Panc1 (cell line): ENCODE results near the gene CSMD2. TPM values are rescaled to one million over a fixed set of nuclear protein-coding genes. Genes with fewer than 3 reads are reported as not detected.

Experiments used
- ATAC-seq: fragments of 200-7000 bp; cut with Tn5 transposase; 2 replicates; pipeline ENCODE4 v1.9.1; 2020; ENCODE audit warnings: mild to moderate bottlenecking, moderate library complexity
- BruUV-seq: library from RNA; stranded (reverse); fragments of 400-500 nt; replicated peaks from 2 replicates; lab custom pipeline; 2021; lab: Mats Ljungman, UMichigan
- CTCF ChIA-PET: fragments of 300-600 bp; sonication (Branson Sonifier 250); formaldehyde crosslinking; loops from one replicate; lab custom pipeline; 2022; ENCODE audit warnings: antibody characterized with exemption; lab: Charles Lee
- POLR2A ChIA-PET: fragments of 300-600 bp; sonication (Branson Sonifier 250); formaldehyde crosslinking; loops from one replicate; lab custom pipeline; 2022; ENCODE audit warnings: antibody characterized with exemption; lab: Charles Lee
- DNase-seq: peaks from one replicate; pipeline ENCODE4 v3.0.0-alpha.2; 2010; ENCODE audit warnings: low read depth, low spot score
- H3K27ac ChIP-seq: 2 replicates; pipeline ENCODE4 v1.5.1; 2011; ENCODE audit warnings: mild to moderate bottlenecking, low read length, inconsistent platforms
- H3K27me3 ChIP-seq: fragments of 200-500 bp; sonication (Bioruptor generic); 2 replicates; pipeline ENCODE4 v1.6.0; 2014; ENCODE audit warnings: low read length, inconsistent platforms; ENCODE audit not compliant: control insufficient read depth, insufficient read depth
- H3K36me3 ChIP-seq: fragments of 200-500 bp; sonication (Bioruptor generic); 2 replicates; pipeline ENCODE4 v1.5.1; 2014; ENCODE audit warnings: inconsistent platforms, mild to moderate bottlenecking, low read length, moderate library complexity; ENCODE audit not compliant: control insufficient read depth, insufficient read depth
- H3K4me1 ChIP-seq: 2 replicates; pipeline ENCODE4 v1.5.1; 2011; ENCODE audit warnings: inconsistent platforms, mild to moderate bottlenecking, low read length, moderate library complexity; ENCODE audit not compliant: control insufficient read depth, insufficient read depth
- H3K4me3 ChIP-seq, 2 experiments: 2 replicates each; pipeline ENCODE4 v1.5.1; 2011 to 2012; ENCODE audit warnings: low read depth in 2 of 2, low read length in 2 of 2, mild to moderate bottlenecking in 2 of 2, inconsistent platforms in 1 of 2, moderate library complexity in 1 of 2
- H3K9me3 ChIP-seq: fragments of 200-500 bp; sonication (Bioruptor generic); 2 replicates; pipeline ENCODE4 v1.5.1; 2014; ENCODE audit warnings: low read depth, mild to moderate bottlenecking, inconsistent platforms, low read length, moderate library complexity; ENCODE audit not compliant: control insufficient read depth, insufficient read depth
- POLR2AphosphoS5 ChIP-seq: IDR thresholded peaks from 2 replicates; pipeline ENCODE4 v1.6.1; 2012; ENCODE audit warnings: mild to moderate bottlenecking, low read depth, low read length, moderate library complexity
- SIN3A ChIP-seq: IDR thresholded peaks from 2 replicates; pipeline ENCODE4 v1.6.1; 2012; ENCODE audit warnings: low read depth, mild to moderate bottlenecking, low read length, moderate library complexity, borderline replicate concordance; ENCODE audit not compliant: insufficient read depth
- TCF7L2 ChIP-seq: IDR thresholded peaks from 2 replicates; pipeline ENCODE4 v1.6.1; 2011; ENCODE audit warnings: mild to moderate bottlenecking, low read depth, low read length, inconsistent platforms
- in situ Hi-C: cut with HindIII; loops from 2 replicates; pipeline ENCODE4 v1.10.0; 2016; ENCODE audit warnings: low sequenced_read_pairs, low pct_unique_long_range_greater_than_20kb
- intact Hi-C: fragments of 100-400 bp; cut with micrococcal nuclease; formaldehyde crosslinking; loops from one replicate; pipeline ENCODE4 v1.10.0; 2022; ENCODE audit not compliant: unreplicated experiment
- total RNA-seq: library from RNA; stranded (reverse); gene quantifications from one replicate; pipeline ENCODE4 v1.2.1, GENCODE V29; 2021; ENCODE audit not compliant: unreplicated experiment
- TF ChIP-seq, protein P1 (sequence below): fragments of 450-650 bp; IDR thresholded peaks from 2 replicates; pipeline ENCODE4 v1.5.1; 2017; ENCODE audit warnings: mild to moderate bottlenecking
- TF ChIP-seq, protein P2 (sequence below), 2 experiments: IDR thresholded peaks; 2 replicates each; pipeline ENCODE4 v1.6.1; 2011 to 2012; ENCODE audit warnings: low read depth in 2 of 2, control low read depth in 1 of 2, low read length in 1 of 2, mild to moderate bottlenecking in 1 of 2, moderate library complexity in 1 of 2; ENCODE audit not compliant: insufficient read depth in 1 of 2

The CSMD2 gene
- total RNA-seq, 1 experiment from 2014 or later: not detected

DNA sequence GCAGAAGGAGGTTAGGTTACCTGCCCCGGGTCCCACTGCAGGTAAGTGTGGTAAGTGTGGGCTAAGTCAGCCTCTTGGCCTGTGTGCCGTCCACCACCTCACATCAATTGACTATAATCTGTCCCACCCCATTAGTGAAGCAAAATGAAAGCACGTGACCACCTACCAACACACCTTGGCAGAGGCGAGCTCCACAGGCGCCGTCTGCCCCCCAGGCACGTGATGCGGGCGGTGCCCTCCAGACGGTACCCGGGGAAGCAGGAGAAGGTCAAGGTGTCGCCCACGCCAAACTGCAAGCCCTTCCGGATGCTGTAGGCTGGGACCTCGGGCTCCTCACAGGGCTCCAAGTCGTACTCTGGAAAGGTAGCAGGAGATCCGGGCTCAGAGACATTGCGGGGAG, 450.6 kb downstream of the CSMD2 start:
- H3K9me3 ChIP-seq: no peaks in the 10 kb centered on the region
- no peaks in the 10 kb centered on the region for H3K36me3 ChIP-seq
- CTCF ChIA-PET: no interaction called here
- no peak for TF ChIP-seq POLR2AphosphoS5
- TF ChIP-seq SIN3A: no peak
- TF ChIP-seq, protein P1, sequence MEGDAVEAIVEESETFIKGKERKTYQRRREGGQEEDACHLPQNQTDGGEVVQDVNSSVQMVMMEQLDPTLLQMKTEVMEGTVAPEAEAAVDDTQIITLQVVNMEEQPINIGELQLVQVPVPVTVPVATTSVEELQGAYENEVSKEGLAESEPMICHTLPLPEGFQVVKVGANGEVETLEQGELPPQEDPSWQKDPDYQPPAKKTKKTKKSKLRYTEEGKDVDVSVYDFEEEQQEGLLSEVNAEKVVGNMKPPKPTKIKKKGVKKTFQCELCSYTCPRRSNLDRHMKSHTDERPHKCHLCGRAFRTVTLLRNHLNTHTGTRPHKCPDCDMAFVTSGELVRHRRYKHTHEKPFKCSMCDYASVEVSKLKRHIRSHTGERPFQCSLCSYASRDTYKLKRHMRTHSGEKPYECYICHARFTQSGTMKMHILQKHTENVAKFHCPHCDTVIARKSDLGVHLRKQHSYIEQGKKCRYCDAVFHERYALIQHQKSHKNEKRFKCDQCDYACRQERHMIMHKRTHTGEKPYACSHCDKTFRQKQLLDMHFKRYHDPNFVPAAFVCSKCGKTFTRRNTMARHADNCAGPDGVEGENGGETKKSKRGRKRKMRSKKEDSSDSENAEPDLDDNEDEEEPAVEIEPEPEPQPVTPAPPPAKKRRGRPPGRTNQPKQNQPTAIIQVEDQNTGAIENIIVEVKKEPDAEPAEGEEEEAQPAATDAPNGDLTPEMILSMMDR: no peak
- TF ChIP-seq TCF7L2: no peak
- TF ChIP-seq, protein P2, sequence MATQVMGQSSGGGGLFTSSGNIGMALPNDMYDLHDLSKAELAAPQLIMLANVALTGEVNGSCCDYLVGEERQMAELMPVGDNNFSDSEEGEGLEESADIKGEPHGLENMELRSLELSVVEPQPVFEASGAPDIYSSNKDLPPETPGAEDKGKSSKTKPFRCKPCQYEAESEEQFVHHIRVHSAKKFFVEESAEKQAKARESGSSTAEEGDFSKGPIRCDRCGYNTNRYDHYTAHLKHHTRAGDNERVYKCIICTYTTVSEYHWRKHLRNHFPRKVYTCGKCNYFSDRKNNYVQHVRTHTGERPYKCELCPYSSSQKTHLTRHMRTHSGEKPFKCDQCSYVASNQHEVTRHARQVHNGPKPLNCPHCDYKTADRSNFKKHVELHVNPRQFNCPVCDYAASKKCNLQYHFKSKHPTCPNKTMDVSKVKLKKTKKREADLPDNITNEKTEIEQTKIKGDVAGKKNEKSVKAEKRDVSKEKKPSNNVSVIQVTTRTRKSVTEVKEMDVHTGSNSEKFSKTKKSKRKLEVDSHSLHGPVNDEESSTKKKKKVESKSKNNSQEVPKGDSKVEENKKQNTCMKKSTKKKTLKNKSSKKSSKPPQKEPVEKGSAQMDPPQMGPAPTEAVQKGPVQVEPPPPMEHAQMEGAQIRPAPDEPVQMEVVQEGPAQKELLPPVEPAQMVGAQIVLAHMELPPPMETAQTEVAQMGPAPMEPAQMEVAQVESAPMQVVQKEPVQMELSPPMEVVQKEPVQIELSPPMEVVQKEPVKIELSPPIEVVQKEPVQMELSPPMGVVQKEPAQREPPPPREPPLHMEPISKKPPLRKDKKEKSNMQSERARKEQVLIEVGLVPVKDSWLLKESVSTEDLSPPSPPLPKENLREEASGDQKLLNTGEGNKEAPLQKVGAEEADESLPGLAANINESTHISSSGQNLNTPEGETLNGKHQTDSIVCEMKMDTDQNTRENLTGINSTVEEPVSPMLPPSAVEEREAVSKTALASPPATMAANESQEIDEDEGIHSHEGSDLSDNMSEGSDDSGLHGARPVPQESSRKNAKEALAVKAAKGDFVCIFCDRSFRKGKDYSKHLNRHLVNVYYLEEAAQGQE (IDR thresholded peaks at IDR 0.05; ENCODE audit: insufficient read depth in 1 of 2, low read depth in 2 of 2, low read length in 1 of 2): no peak
- no peak for DNase-seq
- peaks cover 12% of the 10 kb centered on the region; the same call in 1 of the 2 replicates for H3K27me3 ChIP-seq
- H3K4me1 ChIP-seq: no peaks in the 10 kb centered on the region
- in situ Hi-C loops (no loop called here), intact Hi-C loops (no loop called here)
- no peak for ATAC-seq
- no peak overlapping the region for H3K4me3 ChIP-seq
- H3K27ac ChIP-seq: no peak overlapping the region
- BruUV-seq: no TSS peak
- POLR2A ChIA-PET: no interaction called here

DNA sequence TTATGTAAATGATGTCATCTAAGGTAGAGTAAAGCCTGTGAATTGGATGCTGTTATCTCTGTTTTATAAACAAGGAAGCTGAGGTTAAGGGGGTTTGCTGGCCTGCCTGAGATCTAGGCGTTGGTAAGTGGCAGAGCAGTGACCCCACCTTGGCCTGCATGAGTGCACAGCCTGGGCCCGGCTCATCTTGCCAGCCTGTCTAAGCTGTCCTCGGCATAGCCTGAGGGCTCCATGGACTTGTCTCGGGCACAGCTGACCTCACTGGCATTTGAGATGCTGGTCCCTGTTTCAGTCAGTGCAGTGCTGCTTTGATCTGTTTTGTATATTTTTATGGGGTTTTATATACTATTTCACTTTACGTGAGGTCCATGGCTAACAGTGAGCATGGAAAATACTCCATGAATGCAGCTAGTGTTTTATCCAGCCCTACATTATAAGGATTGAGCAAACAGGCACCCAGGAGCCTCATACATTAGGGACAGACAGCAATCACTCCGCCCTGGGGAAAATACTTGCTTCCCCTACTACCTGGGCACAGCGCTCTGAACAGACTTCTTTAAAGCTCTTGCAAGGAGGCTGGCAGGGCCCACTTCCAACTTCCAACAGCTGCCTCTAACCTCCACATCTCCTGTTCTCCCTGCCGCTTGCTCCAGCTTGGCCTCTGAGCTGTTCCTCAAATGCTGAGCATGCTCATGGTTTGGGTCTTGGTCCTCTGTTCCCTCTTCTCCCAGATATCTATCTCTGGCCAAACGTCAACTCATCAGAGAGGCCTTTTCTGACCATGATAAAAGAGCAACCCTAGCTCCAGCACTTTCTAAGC, 451.8 kb downstream of the CSMD2 start:
- Histone ChIP-seq H3K27me3 (peaks cover 10% of the 10 kb centered on the region; the same call in 1 of the 2 replicates), H3K4me3 (no peak overlapping the region), H3K4me1 (no peaks in the 10 kb centered on the region), H3K27ac (no peak overlapping the region), H3K36me3 (no peaks in the 10 kb centered on the region), H3K9me3 (no peaks in the 10 kb centered on the region)
- POLR2A ChIA-PET: no interaction called here
- intact Hi-C loops: no loop called here
- BruUV-seq: no TSS peak
- in situ Hi-C loops: no loop called here
- no peak for TF ChIP-seq SIN3A
- TF ChIP-seq POLR2AphosphoS5: no peak
- TF ChIP-seq TCF7L2: no peak
- TF ChIP-seq, protein P1: no peak
- TF ChIP-seq, protein P2 (IDR thresholded peaks at IDR 0.05; ENCODE audit: insufficient read depth in 1 of 2, low read depth in 2 of 2, low read length in 1 of 2): no peak
- CTCF ChIA-PET: no interaction called here
- DNase-seq (no peak), ATAC-seq (no peak)
